Activated T-helper 17 cell treated with anti-CD3 and anti-CD28 coated beads, Interleukin-2, amount 50 U/mL, for 72 hours (primary cell): ENCODE results near the gene TESK2. TPM values are rescaled to one million over a fixed set of nuclear protein-coding genes. Genes with fewer than 3 reads are reported as not detected.
A peak's percentile ranks its signal among the peaks of the same experiment; 100 is the strongest.

Experiments
- ATAC-seq: fragments of 150-1000 bp; cut with Tn5 transposase; replicated peaks from 2 replicates; pipeline ENCODE4 v1.10.0; 2021; ENCODE audit warnings: mild to moderate bottlenecking, moderate library complexity
- H3K27ac Mint-ChIP-seq: one replicate; pipeline ENCODE4 v1.8.0; 2022; ENCODE audit warnings: mixed read lengths
- H3K27me3 Mint-ChIP-seq: one replicate; pipeline ENCODE4 v1.8.0; 2022; ENCODE audit warnings: mixed read lengths
- H3K36me3 Mint-ChIP-seq: one replicate; pipeline ENCODE4 v1.8.0; 2022; ENCODE audit warnings: low read depth, mild to moderate bottlenecking, mixed read lengths
- H3K4me1 Mint-ChIP-seq: one replicate; pipeline ENCODE4 v1.8.0; 2022; ENCODE audit warnings: mixed read lengths
- H3K4me3 Mint-ChIP-seq: one replicate; pipeline ENCODE4 v1.8.0; 2022; ENCODE audit warnings: mild to moderate bottlenecking, mixed read lengths
- H3K9me3 Mint-ChIP-seq: one replicate; pipeline ENCODE4 v1.8.0; 2022; ENCODE audit warnings: mixed read lengths
- total RNA-seq, 2 donors: library from RNA; stranded (reverse); gene quantifications; one replicate each; pipeline ENCODE4 v1.2.3, GENCODE V29; 2022

Gene TESK2
- total RNA-seq, 2 donors from 2014 or later, result 2.7 to 8.9 TPM

GRCh38 chr1:45326627-45327623, 164.0 kb downstream of the TESK2 start, which contains the start of gene HPDL:
TSS of gene HPDL (plus strand) at chr1:45326895. CDS start at chr1:45327149, 254 bp downstream.
- Mint-ChIP-seq H3K4me1 (no peaks in the 10 kb centered on the region), H3K27ac (peak within 1 kb of the TSS; percentile 36), H3K9me3 (no peaks in the 10 kb centered on the region), H3K27me3 (no peaks in the 10 kb centered on the region), H3K36me3 (peaks cover 35% of the 10 kb centered on the region), H3K4me3 (peak within 1 kb of the TSS; percentile 80)
- ATAC-seq, result peak; percentile 87

GRCh38 chr1:45325851-45326506, 165.0 kb downstream of the TESK2 start:
- Mint-ChIP-seq H3K36me3 (peaks cover 31% of the 10 kb centered on the region), H3K9me3 (no peaks in the 10 kb centered on the region), H3K4me3 (peak overlapping the region; percentile 80), H3K4me1 (no peaks in the 10 kb centered on the region), H3K27ac (peak overlapping the region; percentile 26), H3K27me3 (no peaks in the 10 kb centered on the region)
- ATAC-seq, result no peak

- Mint-ChIP-seq H3K36me3 (no peaks in the 10 kb centered on the region), H3K4me1 (no peaks in the 10 kb centered on the region)
- ATAC-seq, result no peak
Measured at GRCh38 chr1:45322486-45323040, 168.4 kb downstream of the TESK2 start.

GRCh38 chr1:45321444-45321843, 169.5 kb downstream of the TESK2 start:
- H3K4me3 Mint-ChIP-seq, result no peak overlapping the region
- H3K36me3 Mint-ChIP-seq, result no peaks in the 10 kb centered on the region
- no peaks in the 10 kb centered on the region for H3K4me1 Mint-ChIP-seq
- H3K27ac Mint-ChIP-seq, result no peak overlapping the region
- H3K27me3 Mint-ChIP-seq, result no peaks in the 10 kb centered on the region
- H3K9me3 Mint-ChIP-seq, result no peaks in the 10 kb centered on the region
- no peak for ATAC-seq

More at GRCh38 chr1:45322486-45323040, 168.4 kb downstream of the TESK2 start:
- Mint-ChIP-seq H3K27me3 (no peaks in the 10 kb centered on the region), H3K27ac (no peak overlapping the region), H3K9me3 (no peaks in the 10 kb centered on the region), H3K4me3 (no peak overlapping the region)

- H3K9me3 Mint-ChIP-seq, result no peaks in the 10 kb centered on the region
- H3K4me1 Mint-ChIP-seq, result no peaks in the 10 kb centered on the region
- H3K36me3 Mint-ChIP-seq, result no peaks in the 10 kb centered on the region
- no peak for ATAC-seq
- no peak overlapping the region for H3K27ac Mint-ChIP-seq
- H3K4me3 Mint-ChIP-seq, result no peak overlapping the region
- no peaks in the 10 kb centered on the region for H3K27me3 Mint-ChIP-seq
Measured at GRCh38 chr1:45319761-45320160, 171.2 kb downstream of the TESK2 start.

GRCh38 chr1:45317166-45317565, 173.8 kb downstream of the TESK2 start:
- Mint-ChIP-seq H3K27me3 (no peaks in the 10 kb centered on the region), H3K4me3 (no peak overlapping the region), H3K4me1 (no peaks in the 10 kb centered on the region), H3K9me3 (no peaks in the 10 kb centered on the region), H3K36me3 (no peaks in the 10 kb centered on the region), H3K27ac (no peak overlapping the region)
- ATAC-seq, result no peak

GRCh38 chr1:45314266-45314665, 176.7 kb downstream of the TESK2 start:
- ATAC-seq, result no peak
- no peaks in the 10 kb centered on the region for H3K27me3 Mint-ChIP-seq
- no peak overlapping the region for H3K4me3 Mint-ChIP-seq
- no peaks in the 10 kb centered on the region for H3K9me3 Mint-ChIP-seq
- H3K36me3 Mint-ChIP-seq, result no peaks in the 10 kb centered on the region
- no peaks in the 10 kb centered on the region for H3K4me1 Mint-ChIP-seq
- H3K27ac Mint-ChIP-seq, result no peak overlapping the region

GRCh38 chr1:45306905-45307304, 184.1 kb downstream of the TESK2 start:
- Mint-ChIP-seq H3K36me3 (no peaks in the 10 kb centered on the region), H3K4me1 (peaks cover 15% of the 10 kb centered on the region), H3K27ac (peak overlapping the region; percentile 70), H3K27me3 (no peaks in the 10 kb centered on the region), H3K4me3 (peak overlapping the region; percentile 93), H3K9me3 (no peaks in the 10 kb centered on the region)
- no peak for ATAC-seq

- Mint-ChIP-seq H3K4me1 (peaks cover 19% of the 10 kb centered on the region), H3K36me3 (no peaks in the 10 kb centered on the region), H3K4me3 (peak overlapping the region; percentile 93)
Measured at GRCh38 chr1:45306319-45306718, 184.6 kb downstream of the TESK2 start.

GRCh38 chr1:45305231-45305630, 185.7 kb downstream of the TESK2 start:
- Mint-ChIP-seq H3K36me3 (no peaks in the 10 kb centered on the region), H3K9me3 (no peaks in the 10 kb centered on the region), H3K4me3 (peak overlapping the region; percentile 93), H3K27ac (peak overlapping the region; percentile 80), H3K4me1 (peaks cover 19% of the 10 kb centered on the region), H3K27me3 (no peaks in the 10 kb centered on the region)
- ATAC-seq, result no peak

More at GRCh38 chr1:45306319-45306718, 184.6 kb downstream of the TESK2 start:
- Mint-ChIP-seq H3K27me3 (no peaks in the 10 kb centered on the region), H3K27ac (peak overlapping the region; percentile 70), H3K9me3 (no peaks in the 10 kb centered on the region)
- peak; percentile 47 for ATAC-seq

GRCh38 chr1:45304311-45305081, 186.5 kb downstream of the TESK2 start:
- H3K4me3 Mint-ChIP-seq, result peak overlapping the region; percentile 93
- H3K27me3 Mint-ChIP-seq, result no peaks in the 10 kb centered on the region
- H3K36me3 Mint-ChIP-seq, result no peaks in the 10 kb centered on the region
- H3K9me3 Mint-ChIP-seq, result no peaks in the 10 kb centered on the region
- peaks cover 19% of the 10 kb centered on the region for H3K4me1 Mint-ChIP-seq
- peak overlapping the region; percentile 80 for H3K27ac Mint-ChIP-seq
- ATAC-seq, result no peak

- no peaks in the 10 kb centered on the region for H3K36me3 Mint-ChIP-seq
- peak; percentile 85 for ATAC-seq
- H3K27me3 Mint-ChIP-seq, result no peaks in the 10 kb centered on the region
- no peaks in the 10 kb centered on the region for H3K9me3 Mint-ChIP-seq
- peak overlapping the region; percentile 80 for H3K27ac Mint-ChIP-seq
- peak overlapping the region; percentile 93 for H3K4me3 Mint-ChIP-seq
- H3K4me1 Mint-ChIP-seq, result peaks cover 19% of the 10 kb centered on the region
Measured at GRCh38 chr1:45303520-45304310, 187.2 kb downstream of the TESK2 start.

- H3K4me3 Mint-ChIP-seq, result peak overlapping the region; percentile 93
- no peak for ATAC-seq
- no peaks in the 10 kb centered on the region for H3K9me3 Mint-ChIP-seq
- H3K27me3 Mint-ChIP-seq, result no peaks in the 10 kb centered on the region
- no peaks in the 10 kb centered on the region for H3K36me3 Mint-ChIP-seq
- peaks cover 19% of the 10 kb centered on the region for H3K4me1 Mint-ChIP-seq
- peak overlapping the region; percentile 80 for H3K27ac Mint-ChIP-seq
Measured at GRCh38 chr1:45302505-45303150, 188.3 kb downstream of the TESK2 start.
